Progenitor cell of endocrine pancreas (in vitro differentiated cells): ENCODE results near the gene DIAPH2. TPM values are rescaled to one million over a fixed set of nuclear protein-coding genes. Genes with fewer than 3 reads are reported as not detected.

Experiments
- DNase-seq: peaks from one replicate; pipeline ENCODE4 v3.0.0; 2021; ENCODE audit warnings: low spot score; ENCODE audit not compliant: unreplicated experiment
- H3K27ac Mint-ChIP-seq: 2 replicates; pipeline ENCODE4 v1.8.0; 2021; ENCODE audit warnings: mild to moderate bottlenecking, moderate library complexity, mixed read lengths
- H3K27me3 Mint-ChIP-seq: 2 replicates; pipeline ENCODE4 v1.8.0; 2021; ENCODE audit warnings: mixed read lengths
- H3K36me3 Mint-ChIP-seq: 2 replicates; pipeline ENCODE4 v1.8.0; 2022; ENCODE audit warnings: mixed read lengths; ENCODE audit not compliant: insufficient read depth
- H3K4me1 Mint-ChIP-seq: 2 replicates; pipeline ENCODE4 v1.8.0; 2021; ENCODE audit warnings: low read depth, mixed read lengths
- H3K4me3 Mint-ChIP-seq: 2 replicates; pipeline ENCODE4 v1.8.0; 2021; ENCODE audit warnings: low read depth, mild to moderate bottlenecking, moderate library complexity, mixed read lengths
- H3K9me3 Mint-ChIP-seq: 2 replicates; pipeline ENCODE4 v1.8.0; 2021; ENCODE audit warnings: low read depth, mixed read lengths
- total RNA-seq: library from RNA; stranded (reverse); gene quantifications from 2 replicates; pipeline ENCODE4 v1.2.1, GENCODE V29; 2021
- TF ChIP-seq, protein P1 (sequence below): fragments of 200-600 bp; sonication (generic); IDR thresholded peaks from one replicate; pipeline ENCODE4 v1.5.0; 2021; ENCODE audit warnings: antibody characterized with exemption, mild to moderate bottlenecking; ENCODE audit not compliant: unreplicated experiment

The DIAPH2 gene
- total RNA-seq, 1 donor from 2014 or later, result 29.7 TPM

- H3K9me3 Mint-ChIP-seq, result no peaks in the 10 kb centered on the region
- no peak for DNase-seq
- H3K36me3 Mint-ChIP-seq, result no peaks in the 10 kb centered on the region
- no peak overlapping the region for H3K27ac Mint-ChIP-seq
- no peaks in the 10 kb centered on the region for H3K4me1 Mint-ChIP-seq
- H3K4me3 Mint-ChIP-seq, result no peak overlapping the region
- TF ChIP-seq, protein P1, sequence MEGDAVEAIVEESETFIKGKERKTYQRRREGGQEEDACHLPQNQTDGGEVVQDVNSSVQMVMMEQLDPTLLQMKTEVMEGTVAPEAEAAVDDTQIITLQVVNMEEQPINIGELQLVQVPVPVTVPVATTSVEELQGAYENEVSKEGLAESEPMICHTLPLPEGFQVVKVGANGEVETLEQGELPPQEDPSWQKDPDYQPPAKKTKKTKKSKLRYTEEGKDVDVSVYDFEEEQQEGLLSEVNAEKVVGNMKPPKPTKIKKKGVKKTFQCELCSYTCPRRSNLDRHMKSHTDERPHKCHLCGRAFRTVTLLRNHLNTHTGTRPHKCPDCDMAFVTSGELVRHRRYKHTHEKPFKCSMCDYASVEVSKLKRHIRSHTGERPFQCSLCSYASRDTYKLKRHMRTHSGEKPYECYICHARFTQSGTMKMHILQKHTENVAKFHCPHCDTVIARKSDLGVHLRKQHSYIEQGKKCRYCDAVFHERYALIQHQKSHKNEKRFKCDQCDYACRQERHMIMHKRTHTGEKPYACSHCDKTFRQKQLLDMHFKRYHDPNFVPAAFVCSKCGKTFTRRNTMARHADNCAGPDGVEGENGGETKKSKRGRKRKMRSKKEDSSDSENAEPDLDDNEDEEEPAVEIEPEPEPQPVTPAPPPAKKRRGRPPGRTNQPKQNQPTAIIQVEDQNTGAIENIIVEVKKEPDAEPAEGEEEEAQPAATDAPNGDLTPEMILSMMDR, result no peak
- H3K27me3 Mint-ChIP-seq, result no peaks in the 10 kb centered on the region
Observed at GRCh38 chrX:97563531-97564133, 879.0 kb downstream of the DIAPH2 start.

GRCh38 chrX:97564496-97564895 lies 879.9 kb downstream of the DIAPH2 start:
- Mint-ChIP-seq H3K36me3 (no peaks in the 10 kb centered on the region), H3K27me3 (no peaks in the 10 kb centered on the region), H3K4me3 (no peak overlapping the region), H3K4me1 (no peaks in the 10 kb centered on the region), H3K27ac (no peak overlapping the region), H3K9me3 (no peaks in the 10 kb centered on the region)
- TF ChIP-seq, protein P1, result no peak
- no peak for DNase-seq

- Mint-ChIP-seq H3K4me1 (peaks cover 2% of the 10 kb centered on the region), H3K36me3 (peaks cover 2% of the 10 kb centered on the region), H3K27me3 (no peaks in the 10 kb centered on the region), H3K9me3 (peaks cover 3% of the 10 kb centered on the region), H3K27ac (no peak overlapping the region), H3K4me3 (no peak overlapping the region)
- TF ChIP-seq, protein P1, result no peak
- DNase-seq, result no peak
Observed at GRCh38 chrX:97587171-97587570, 902.5 kb downstream of the DIAPH2 start.

GRCh38 chrX:97594646-97595224 lies 910.1 kb downstream of the DIAPH2 start:
- H3K36me3 Mint-ChIP-seq, result no peaks in the 10 kb centered on the region
- H3K27me3 Mint-ChIP-seq, result no peaks in the 10 kb centered on the region
- no peaks in the 10 kb centered on the region for H3K9me3 Mint-ChIP-seq
- no peak for DNase-seq
- H3K4me1 Mint-ChIP-seq, result peaks cover 3% of the 10 kb centered on the region
- no peak overlapping the region for H3K27ac Mint-ChIP-seq
- H3K4me3 Mint-ChIP-seq, result no peak overlapping the region
- TF ChIP-seq, protein P1, result no peak

GRCh38 chrX:97597954-97598353 lies 913.3 kb downstream of the DIAPH2 start:
- no peaks in the 10 kb centered on the region for H3K27me3 Mint-ChIP-seq
- peaks cover 6% of the 10 kb centered on the region for H3K4me1 Mint-ChIP-seq
- TF ChIP-seq, protein P1, result no peak
- DNase-seq, result no peak
- peaks cover 2% of the 10 kb centered on the region for H3K36me3 Mint-ChIP-seq
- peaks cover 4% of the 10 kb centered on the region for H3K9me3 Mint-ChIP-seq
- no peak overlapping the region for H3K4me3 Mint-ChIP-seq
- H3K27ac Mint-ChIP-seq, result no peak overlapping the region
